Left ventricle myocardium inferior (tissue), 1 donor: ENCODE data around the gene ZDHHC5. TPM values are rescaled to one million over a fixed set of nuclear protein-coding genes. Genes with fewer than 3 reads are reported as not detected.
"Not testable (repeated sequence)": the region's sequence is repeated elsewhere in the genome, so short reads cannot be mapped to it uniquely, and the experiment has no call there.

Experiments used
- DNase-seq: peaks from one replicate; pipeline ENCODE4 v3.0.0-alpha.2; 2020
- H3K27ac ChIP-seq: fragments of 200-600 bp; replicated peaks from 2 replicates; pipeline ENCODE4 v1.8.0; 2021
- H3K27me3 ChIP-seq: fragments of 200-600 bp; 2 replicates; pipeline ENCODE4 v1.8.0; 2021; ENCODE audit warnings: low read depth
- H3K36me3 ChIP-seq: fragments of 200-600 bp; 2 replicates; pipeline ENCODE4 v1.8.0; 2021
- H3K4me1 ChIP-seq: fragments of 200-600 bp; 2 replicates; pipeline ENCODE4 v1.8.0; 2021
- H3K4me3 ChIP-seq: fragments of 200-600 bp; 2 replicates; pipeline ENCODE4 v1.8.0; 2021; ENCODE audit warnings: mild to moderate bottlenecking, moderate library complexity
- H3K9me3 ChIP-seq: fragments of 200-600 bp; replicated peaks from 2 replicates; pipeline ENCODE4 v1.8.0; 2021
- CTCF ChIP-seq: fragments of 200-600 bp; IDR thresholded peaks from 2 replicates; pipeline ENCODE4 v1.8.0; 2021; ENCODE audit warnings: antibody characterized with exemption, mild to moderate bottlenecking, borderline replicate concordance
- intact Hi-C: fragments of 100-400 bp; cut with micrococcal nuclease; formaldehyde crosslinking; loops from one replicate; pipeline ENCODE4 v1.11.0; 2022
- total RNA-seq: library from RNA; stranded (reverse); fragmentation: NEBNext Ultra II Directional; extraction: Animal tissue kit (Norgen Biotek cat#: 25700); gene quantifications from one replicate; pipeline ENCODE4 v1.2.1, GENCODE V29; 2021
- donor health status: DM: no; HTN: yes; CAD: no; lungs with severe emphysema.

ZDHHC5 gene
- total RNA-seq, 1 donor from 2014 or later = 45.8 TPM

- no peaks in the 10 kb centered on the region for H3K27me3 ChIP-seq
- peaks cover 45% of the 10 kb centered on the region for H3K4me1 ChIP-seq
- no peak for TF ChIP-seq CTCF
- H3K27ac ChIP-seq = no peak overlapping the region
- intact Hi-C loops = no loop called here
- H3K4me3 ChIP-seq = no peak overlapping the region
- no peaks in the 10 kb centered on the region for H3K9me3 ChIP-seq
- peaks cover 52% of the 10 kb centered on the region for H3K36me3 ChIP-seq
- DNase-seq = no peak
Measured at GRCh38 chr11:57679396-57679795, 11.5 kb downstream of the ZDHHC5 start.

- H3K27ac ChIP-seq = no peak overlapping the region
- no peaks in the 10 kb centered on the region for H3K9me3 ChIP-seq
- no peak overlapping the region for H3K4me3 ChIP-seq
- no peaks in the 10 kb centered on the region for H3K27me3 ChIP-seq
- no peak for DNase-seq
- H3K4me1 ChIP-seq = peaks cover 39% of the 10 kb centered on the region
- H3K36me3 ChIP-seq = peaks cover 55% of the 10 kb centered on the region
- no peak for TF ChIP-seq CTCF
- intact Hi-C loops = no loop called here
Measured at GRCh38 chr11:57680552-57680874, 12.6 kb downstream of the ZDHHC5 start.

GRCh38 chr11:57681168-57681567 is 13.3 kb downstream of the ZDHHC5 start:
- intact Hi-C loops = no loop called here
- peaks cover 38% of the 10 kb centered on the region for H3K4me1 ChIP-seq
- no peak overlapping the region for H3K27ac ChIP-seq
- no peak overlapping the region for H3K4me3 ChIP-seq
- no peaks in the 10 kb centered on the region for H3K9me3 ChIP-seq
- H3K27me3 ChIP-seq = no peaks in the 10 kb centered on the region
- no peak for DNase-seq
- no peak for TF ChIP-seq CTCF
- H3K36me3 ChIP-seq = peaks cover 57% of the 10 kb centered on the region

GRCh38 chr11:57690474-57690873 is 22.6 kb downstream of the ZDHHC5 start:
- H3K9me3 ChIP-seq, H3K27me3 ChIP-seq, H3K4me3 ChIP-seq, H3K4me1 ChIP-seq, intact Hi-C loops, H3K27ac ChIP-seq, DNase-seq: not testable (repeated sequence)
- H3K36me3 ChIP-seq = peaks cover 98% of the 10 kb centered on the region

GRCh38 chr11:57698843-57699365 is 31.0 kb downstream of the ZDHHC5 start:
- no peak for DNase-seq

GRCh38 chr11:57699813-57700212 is 31.9 kb downstream of the ZDHHC5 start:
- no peaks in the 10 kb centered on the region for H3K9me3 ChIP-seq
- H3K27ac ChIP-seq = no peak overlapping the region
- peaks cover 96% of the 10 kb centered on the region for H3K36me3 ChIP-seq
- no peak for DNase-seq
- no peak for TF ChIP-seq CTCF
- H3K27me3 ChIP-seq = no peaks in the 10 kb centered on the region
- intact Hi-C loops = no loop called here
- H3K4me1 ChIP-seq = no peaks in the 10 kb centered on the region
- H3K4me3 ChIP-seq = no peak overlapping the region

More at GRCh38 chr11:57698843-57699365, 31.0 kb downstream of the ZDHHC5 start:
- Histone ChIP-seq H3K4me3 (no peak overlapping the region), H3K27me3 (no peaks in the 10 kb centered on the region), H3K4me1 (no peaks in the 10 kb centered on the region), H3K9me3 (no peaks in the 10 kb centered on the region), H3K36me3 (peaks cover 96% of the 10 kb centered on the region), H3K27ac (no peak overlapping the region)
- intact Hi-C loops = no loop called here
- no peak for TF ChIP-seq CTCF
